ENCODE results near the gene CTPS2.

DNA sequence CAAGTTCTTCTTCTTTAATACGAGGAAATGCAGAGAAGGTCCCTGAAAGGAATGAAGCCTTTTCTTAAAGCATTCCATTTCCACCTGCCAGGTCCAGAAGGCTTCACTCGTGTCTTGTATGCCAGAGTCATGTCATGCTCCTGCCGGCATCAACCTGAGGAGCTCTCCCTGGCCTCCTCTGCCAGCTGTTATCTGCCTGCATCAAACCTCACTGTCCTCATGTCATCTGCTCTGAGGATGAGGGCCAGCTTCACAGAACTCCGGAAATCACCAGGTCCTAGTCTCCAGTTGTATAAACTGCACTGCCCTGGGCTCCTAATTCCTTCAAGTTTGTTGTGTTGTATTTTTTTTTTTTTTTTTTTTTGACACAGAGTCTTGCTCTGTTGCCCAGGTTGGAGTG, 82.6 kb downstream of the CTPS2 start:
- TF ChIP-seq, protein P1, sequence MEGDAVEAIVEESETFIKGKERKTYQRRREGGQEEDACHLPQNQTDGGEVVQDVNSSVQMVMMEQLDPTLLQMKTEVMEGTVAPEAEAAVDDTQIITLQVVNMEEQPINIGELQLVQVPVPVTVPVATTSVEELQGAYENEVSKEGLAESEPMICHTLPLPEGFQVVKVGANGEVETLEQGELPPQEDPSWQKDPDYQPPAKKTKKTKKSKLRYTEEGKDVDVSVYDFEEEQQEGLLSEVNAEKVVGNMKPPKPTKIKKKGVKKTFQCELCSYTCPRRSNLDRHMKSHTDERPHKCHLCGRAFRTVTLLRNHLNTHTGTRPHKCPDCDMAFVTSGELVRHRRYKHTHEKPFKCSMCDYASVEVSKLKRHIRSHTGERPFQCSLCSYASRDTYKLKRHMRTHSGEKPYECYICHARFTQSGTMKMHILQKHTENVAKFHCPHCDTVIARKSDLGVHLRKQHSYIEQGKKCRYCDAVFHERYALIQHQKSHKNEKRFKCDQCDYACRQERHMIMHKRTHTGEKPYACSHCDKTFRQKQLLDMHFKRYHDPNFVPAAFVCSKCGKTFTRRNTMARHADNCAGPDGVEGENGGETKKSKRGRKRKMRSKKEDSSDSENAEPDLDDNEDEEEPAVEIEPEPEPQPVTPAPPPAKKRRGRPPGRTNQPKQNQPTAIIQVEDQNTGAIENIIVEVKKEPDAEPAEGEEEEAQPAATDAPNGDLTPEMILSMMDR (IDR thresholded peaks at IDR 0.05 in 2 of 3, conservative IDR thresholded peaks at IDR 0.05 in 1 of 3; ENCODE audit: control insufficient read depth in 2 of 3, extremely low read depth in 1 of 3, insufficient read depth in 1 of 3, low read depth in 3 of 3, low read length in 3 of 3) = no peak
- TF ChIP-seq PAX5 (IDR thresholded peaks at IDR 0.05; ENCODE audit: borderline replicate concordance, low read depth, low read length) = no peak
- TF ChIP-seq BHLHE40 (IDR thresholded peaks at IDR 0.05; ENCODE audit: borderline replicate concordance in 1 of 2, low read depth in 2 of 2, low read length in 1 of 2) = no peak
- TF ChIP-seq POLR2AphosphoS5 (IDR thresholded peaks at IDR 0.05; ENCODE audit: low read length) = no peak
- TF ChIP-seq BRCA1 (IDR thresholded peaks at IDR 0.05; ENCODE audit: low read depth, low read length) = no peak
- TF ChIP-seq HDGF (IDR thresholded peaks at IDR 0.05) = no peak
- no peak for TF ChIP-seq CHD2 (IDR thresholded peaks at IDR 0.05; ENCODE audit: borderline replicate concordance, low read depth, low read length)
- TF ChIP-seq EZH2 (IDR thresholded peaks at IDR 0.05; ENCODE audit: borderline replicate concordance, control insufficient read depth, low read depth, low read length) = no peak
- no peak for TF ChIP-seq CBX3 (IDR thresholded peaks at IDR 0.05; ENCODE audit: borderline replicate concordance, low read depth)
- TF ChIP-seq FOXM1 (IDR thresholded peaks at IDR 0.05; ENCODE audit: low read depth, low read length) = no peak
- TF ChIP-seq, protein P2, sequence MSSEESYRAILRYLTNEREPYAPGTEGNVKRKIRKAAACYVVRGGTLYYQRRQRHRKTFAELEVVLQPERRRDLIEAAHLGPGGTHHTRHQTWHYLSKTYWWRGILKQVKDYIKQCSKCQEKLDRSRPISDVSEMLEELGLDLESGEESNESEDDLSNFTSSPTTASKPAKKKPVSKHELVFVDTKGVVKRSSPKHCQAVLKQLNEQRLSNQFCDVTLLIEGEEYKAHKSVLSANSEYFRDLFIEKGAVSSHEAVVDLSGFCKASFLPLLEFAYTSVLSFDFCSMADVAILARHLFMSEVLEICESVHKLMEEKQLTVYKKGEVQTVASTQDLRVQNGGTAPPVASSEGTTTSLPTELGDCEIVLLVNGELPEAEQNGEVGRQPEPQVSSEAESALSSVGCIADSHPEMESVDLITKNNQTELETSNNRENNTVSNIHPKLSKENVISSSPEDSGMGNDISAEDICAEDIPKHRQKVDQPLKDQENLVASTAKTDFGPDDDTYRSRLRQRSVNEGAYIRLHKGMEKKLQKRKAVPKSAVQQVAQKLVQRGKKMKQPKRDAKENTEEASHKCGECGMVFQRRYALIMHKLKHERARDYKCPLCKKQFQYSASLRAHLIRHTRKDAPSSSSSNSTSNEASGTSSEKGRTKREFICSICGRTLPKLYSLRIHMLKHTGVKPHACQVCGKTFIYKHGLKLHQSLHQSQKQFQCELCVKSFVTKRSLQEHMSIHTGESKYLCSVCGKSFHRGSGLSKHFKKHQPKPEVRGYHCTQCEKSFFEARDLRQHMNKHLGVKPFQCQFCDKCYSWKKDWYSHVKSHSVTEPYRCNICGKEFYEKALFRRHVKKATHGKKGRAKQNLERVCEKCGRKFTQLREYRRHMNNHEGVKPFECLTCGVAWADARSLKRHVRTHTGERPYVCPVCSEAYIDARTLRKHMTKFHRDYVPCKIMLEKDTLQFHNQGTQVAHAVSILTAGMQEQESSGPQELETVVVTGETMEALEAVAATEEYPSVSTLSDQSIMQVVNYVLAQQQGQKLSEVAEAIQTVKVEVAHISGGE (CRISPR knock-in tag; IDR thresholded peaks at IDR 0.05) = no peak
- no peak for TF ChIP-seq RFX5 (IDR thresholded peaks at IDR 0.05; ENCODE audit: low read depth, low read length)
- TF ChIP-seq, protein P3, sequence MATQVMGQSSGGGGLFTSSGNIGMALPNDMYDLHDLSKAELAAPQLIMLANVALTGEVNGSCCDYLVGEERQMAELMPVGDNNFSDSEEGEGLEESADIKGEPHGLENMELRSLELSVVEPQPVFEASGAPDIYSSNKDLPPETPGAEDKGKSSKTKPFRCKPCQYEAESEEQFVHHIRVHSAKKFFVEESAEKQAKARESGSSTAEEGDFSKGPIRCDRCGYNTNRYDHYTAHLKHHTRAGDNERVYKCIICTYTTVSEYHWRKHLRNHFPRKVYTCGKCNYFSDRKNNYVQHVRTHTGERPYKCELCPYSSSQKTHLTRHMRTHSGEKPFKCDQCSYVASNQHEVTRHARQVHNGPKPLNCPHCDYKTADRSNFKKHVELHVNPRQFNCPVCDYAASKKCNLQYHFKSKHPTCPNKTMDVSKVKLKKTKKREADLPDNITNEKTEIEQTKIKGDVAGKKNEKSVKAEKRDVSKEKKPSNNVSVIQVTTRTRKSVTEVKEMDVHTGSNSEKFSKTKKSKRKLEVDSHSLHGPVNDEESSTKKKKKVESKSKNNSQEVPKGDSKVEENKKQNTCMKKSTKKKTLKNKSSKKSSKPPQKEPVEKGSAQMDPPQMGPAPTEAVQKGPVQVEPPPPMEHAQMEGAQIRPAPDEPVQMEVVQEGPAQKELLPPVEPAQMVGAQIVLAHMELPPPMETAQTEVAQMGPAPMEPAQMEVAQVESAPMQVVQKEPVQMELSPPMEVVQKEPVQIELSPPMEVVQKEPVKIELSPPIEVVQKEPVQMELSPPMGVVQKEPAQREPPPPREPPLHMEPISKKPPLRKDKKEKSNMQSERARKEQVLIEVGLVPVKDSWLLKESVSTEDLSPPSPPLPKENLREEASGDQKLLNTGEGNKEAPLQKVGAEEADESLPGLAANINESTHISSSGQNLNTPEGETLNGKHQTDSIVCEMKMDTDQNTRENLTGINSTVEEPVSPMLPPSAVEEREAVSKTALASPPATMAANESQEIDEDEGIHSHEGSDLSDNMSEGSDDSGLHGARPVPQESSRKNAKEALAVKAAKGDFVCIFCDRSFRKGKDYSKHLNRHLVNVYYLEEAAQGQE (IDR thresholded peaks at IDR 0.05; ENCODE audit: low read depth, low read length) = no peak
- TF ChIP-seq, protein P4, sequence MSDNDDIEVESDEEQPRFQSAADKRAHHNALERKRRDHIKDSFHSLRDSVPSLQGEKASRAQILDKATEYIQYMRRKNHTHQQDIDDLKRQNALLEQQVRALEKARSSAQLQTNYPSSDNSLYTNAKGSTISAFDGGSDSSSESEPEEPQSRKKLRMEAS (IDR thresholded peaks at IDR 0.05; ENCODE audit: low read depth, low read length) = no peak
